Measurements from ENCODE around the gene CISD1.
"Not testable (repeated sequence)": the region's sequence is repeated elsewhere in the genome, so short reads cannot be mapped to it uniquely, and the experiment has no call there.

Gene CISD1

DNA sequence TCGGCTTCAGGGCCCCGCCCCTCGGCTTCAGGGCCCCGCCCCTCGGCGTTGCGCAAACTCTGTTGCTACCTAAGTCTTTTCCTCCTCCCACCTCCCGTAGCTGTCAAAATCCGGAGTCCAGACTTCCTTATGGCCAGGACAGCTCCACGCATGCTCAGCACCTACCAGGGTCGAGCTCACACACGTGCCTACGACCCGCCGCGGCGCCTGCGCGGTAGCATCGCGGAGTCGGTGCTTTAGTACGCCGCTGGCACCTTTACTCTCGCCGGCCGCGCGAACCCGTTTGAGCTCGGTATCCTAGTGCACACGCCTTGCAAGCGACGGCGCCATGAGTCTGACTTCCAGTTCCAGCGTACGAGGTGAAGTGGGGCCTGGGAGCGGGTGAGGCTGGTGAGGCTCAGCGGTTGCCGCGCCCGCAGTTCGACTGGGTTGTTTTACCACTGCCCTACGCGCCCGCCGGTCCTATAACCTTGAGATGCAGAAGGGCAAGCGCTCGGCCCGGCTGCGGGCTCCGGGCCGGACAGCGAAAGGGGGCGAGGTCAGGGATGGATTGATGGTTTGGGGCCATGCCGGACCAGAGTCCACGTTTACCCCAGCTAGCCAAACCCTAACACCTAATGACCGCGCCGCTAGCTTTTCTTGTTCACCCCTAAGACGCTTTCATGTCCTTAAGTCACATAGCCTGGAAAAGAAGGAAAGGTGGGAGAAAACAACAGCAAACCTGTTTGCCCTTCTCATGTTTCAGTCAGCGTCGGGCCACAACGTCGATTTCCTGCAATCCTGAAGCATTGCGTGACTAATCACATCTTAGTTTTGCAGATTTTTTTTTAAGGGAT is at the start of gene CISD1:
CISD1 (plus strand) TSS at position 217 of the 836 bp plus-strand sequence; CDS start at position 329, 112 bp downstream.
- peak; percentile 95 for DNase-seq

GRCh38 chr10:58219875-58220274 is 49.1 kb upstream of the CISD1 start:
- ATAC-seq (no peak), DNase-seq (no peak)

More for the DNA sequence above, at the start of gene CISD1:
- peak; percentile 76 for ATAC-seq

DNA sequence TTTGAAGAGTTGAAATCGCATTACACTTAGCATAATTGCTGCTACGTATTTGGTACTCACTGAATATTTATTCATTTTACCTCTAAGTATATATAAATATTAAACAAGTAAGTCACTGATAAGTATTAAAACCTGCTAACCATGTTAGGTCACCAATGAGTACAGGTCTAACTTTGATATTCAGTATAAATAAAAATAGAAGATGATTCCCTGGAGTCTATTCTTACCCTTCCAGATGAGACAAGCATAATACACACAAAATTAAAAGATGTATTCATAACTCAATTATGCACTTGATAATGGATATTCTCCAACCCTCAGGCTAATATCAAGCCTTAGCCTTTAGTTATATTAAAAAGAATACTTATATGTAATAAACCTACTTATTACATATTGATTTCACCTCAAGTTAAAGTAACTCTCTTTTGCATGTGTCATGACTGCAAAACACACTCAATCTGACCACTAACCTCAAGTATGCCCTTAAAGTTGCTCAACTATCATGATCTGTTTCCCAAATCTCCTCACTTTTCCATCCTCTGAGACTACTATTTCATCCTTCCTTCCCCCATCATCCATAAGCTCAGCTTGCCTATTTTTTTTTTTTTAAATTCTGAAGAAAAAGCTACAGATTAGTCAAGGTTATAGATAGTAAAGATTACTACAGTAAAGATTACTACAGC is 48.1 kb upstream of the CISD1 start:
- no peak for DNase-seq
- no peak for ATAC-seq

- ATAC-seq (no peak), DNase-seq (no peak)
These were observed 43.3 kb upstream of the CISD1 start for GRCh38 chr10:58225654-58226053.

DNA sequence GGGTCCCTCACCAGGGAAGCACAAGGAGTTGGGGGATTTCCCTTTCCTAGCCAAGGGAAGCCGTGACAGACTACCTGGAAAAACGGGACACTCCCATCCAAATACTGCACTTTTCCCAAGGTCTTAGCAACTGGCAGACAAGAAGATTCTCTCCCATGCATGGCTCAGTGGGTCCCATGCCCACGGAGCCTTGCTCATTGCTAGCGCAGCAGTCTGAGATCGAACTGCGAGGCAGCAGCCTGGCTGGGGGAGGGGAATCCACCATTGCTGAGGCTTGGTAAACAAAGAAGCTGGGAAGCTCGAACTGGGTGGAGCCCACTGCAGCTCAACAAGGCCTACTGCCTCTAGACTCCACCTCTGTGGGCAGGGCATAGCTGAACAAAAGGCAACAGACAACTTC is 39.1 kb upstream of the CISD1 start:
- ATAC-seq, DNase-seq: not testable (repeated sequence)

DNA sequence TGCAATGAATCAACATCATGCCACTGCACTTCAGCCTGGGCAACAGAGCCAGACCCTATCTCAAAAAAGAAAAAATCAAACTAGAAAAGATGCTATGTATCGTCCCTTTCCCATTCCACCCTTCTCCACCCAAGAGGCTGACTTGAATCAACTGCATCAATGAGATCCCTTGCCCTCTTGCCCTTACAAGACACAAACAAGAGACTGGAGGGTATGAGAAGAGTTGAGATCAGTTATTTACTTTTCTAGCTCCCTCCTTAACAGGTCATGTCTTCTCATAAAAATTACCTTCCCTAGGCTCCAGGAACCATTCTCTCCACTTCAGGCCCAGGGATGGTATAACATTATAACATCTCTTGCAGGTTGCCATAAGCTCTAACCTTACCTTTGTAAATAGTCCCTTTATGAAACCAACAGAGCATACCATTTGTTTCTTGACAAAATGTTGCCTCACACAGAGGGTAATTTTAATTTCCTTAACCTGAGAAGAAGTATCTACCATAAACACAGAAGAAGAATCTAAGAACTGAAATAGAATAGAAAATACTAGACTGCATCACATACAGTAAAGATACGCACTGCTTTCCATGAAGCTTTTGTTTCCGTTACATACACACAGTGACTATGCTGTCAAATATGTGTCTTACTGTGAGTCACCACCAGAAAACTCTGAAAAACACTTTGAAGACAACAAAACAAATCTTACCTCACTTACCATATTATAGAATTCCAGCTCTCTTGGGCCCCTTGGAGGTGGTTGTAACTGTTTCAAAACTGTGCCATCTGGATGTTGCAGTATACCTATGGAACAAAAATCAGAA is 31.7 kb upstream of the CISD1 start:
- DNase-seq (no peak), ATAC-seq (peak; percentile 49)

DNA sequence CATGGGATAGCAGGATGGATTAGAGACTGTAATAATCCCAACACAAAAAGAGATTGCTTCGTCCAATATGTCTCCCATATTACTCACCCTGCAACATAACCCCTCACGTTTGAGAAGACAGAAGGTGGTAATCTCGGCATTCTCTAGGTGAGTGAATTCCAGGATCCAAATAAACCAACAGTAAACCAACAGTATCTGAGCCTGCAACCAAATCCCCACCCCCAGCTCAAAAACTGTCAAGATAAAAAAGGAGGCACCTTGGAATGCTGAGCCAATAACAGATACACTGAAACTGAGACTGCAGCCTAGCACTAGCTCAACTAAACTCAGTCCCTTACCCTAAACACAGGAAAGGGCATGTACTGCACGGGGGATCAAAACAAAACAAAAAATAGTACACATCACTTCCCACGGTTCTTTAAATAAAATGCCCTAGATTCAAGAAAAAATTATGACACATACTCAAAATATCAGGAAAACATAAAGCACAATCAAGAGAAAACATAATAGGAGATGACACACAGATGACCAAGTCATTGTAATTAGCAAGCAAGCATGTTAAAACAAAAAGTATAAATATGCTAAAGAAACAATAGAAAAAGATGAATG is 29.3 kb upstream of the CISD1 start:
- no peak for ATAC-seq
- no peak for DNase-seq

GRCh38 chr10:58240531-58240930 is 28.4 kb upstream of the CISD1 start:
- ATAC-seq (no peak), DNase-seq (no peak)

DNA sequence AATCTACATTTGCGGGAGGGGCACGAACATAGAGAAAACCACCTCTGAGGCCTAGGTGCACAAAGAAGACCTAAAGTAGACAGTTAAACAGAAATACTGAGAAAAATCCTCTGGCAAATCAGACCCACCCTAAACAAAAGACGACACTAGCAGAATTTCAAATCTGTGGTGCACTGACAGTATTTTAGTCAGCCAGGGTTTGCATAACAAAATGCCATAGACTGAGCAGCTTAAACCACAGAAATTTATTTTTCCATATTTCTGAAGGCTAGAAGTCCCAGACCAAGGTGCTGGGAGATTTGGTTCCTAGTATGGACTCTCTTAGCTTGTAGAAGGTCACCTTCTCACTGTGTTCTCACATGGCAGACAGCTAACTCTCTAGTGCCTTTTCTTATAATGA is 27.6 kb upstream of the CISD1 start:
- DNase-seq: no peak
- no peak for ATAC-seq

DNA sequence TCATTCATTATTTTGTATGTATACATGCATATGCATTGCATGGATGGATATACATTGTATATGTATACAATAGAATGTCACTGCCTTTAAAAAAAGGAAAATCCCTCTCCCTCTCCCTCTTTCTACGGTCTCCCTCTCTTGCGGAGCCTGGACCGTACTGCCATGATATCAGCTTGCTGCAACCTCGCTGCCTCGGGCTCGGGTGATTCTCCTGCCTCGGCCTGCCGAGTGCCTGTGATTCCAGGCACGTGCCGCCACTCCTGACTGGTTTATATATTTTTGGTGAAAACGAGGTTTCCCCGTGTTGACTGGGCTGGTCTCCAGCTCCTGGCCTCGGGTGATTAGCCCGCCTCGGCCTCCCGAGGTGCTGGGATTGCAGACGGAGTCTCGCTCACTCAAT is 25.7 kb upstream of the CISD1 start:
- ATAC-seq (no peak), DNase-seq (no peak)

DNA sequence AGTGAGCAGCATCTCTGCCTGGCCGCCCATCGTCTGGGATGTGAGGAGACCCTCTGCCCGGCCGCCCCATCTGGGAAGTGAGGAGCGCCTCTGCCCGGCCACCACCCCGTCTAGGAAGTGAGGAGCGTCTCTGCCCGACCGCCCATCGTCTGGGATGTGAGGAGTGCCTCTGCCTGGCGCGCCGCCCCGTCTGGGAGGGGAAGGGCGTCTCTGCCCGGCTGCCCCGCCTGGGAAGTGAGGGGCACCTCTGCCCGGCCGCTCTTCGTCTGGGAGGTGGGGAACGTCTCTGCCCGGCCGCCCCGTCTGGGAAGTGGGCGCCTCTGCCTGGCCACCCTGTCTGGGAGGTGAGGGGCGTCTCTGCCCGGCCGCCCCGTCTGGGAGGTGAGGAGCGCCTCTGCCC is 25.2 kb upstream of the CISD1 start:
- ATAC-seq, DNase-seq: not testable (repeated sequence)

GRCh38 chr10:58244242-58244641 is 24.7 kb upstream of the CISD1 start:
- DNase-seq, ATAC-seq: not testable (repeated sequence)

DNA sequence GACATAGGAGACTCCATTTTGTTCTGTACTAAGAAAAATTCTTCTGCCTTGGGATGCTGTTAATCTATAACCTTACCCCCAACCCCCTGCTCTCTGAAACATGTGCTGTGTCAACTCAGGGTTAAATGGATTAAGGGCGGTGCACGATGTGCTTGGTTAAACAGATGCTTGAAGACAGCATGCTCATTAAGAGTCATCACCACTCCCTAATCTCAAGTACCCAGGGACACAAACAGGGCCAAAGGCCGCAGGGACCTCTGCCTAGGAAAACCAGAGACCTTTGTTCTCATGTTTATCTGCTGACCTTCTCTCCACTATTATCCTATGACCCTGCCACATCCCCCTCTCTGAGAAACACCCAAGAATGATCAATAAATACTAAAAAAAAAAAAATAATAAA is 24.3 kb upstream of the CISD1 start:
- ATAC-seq: not testable (repeated sequence)

DNA sequence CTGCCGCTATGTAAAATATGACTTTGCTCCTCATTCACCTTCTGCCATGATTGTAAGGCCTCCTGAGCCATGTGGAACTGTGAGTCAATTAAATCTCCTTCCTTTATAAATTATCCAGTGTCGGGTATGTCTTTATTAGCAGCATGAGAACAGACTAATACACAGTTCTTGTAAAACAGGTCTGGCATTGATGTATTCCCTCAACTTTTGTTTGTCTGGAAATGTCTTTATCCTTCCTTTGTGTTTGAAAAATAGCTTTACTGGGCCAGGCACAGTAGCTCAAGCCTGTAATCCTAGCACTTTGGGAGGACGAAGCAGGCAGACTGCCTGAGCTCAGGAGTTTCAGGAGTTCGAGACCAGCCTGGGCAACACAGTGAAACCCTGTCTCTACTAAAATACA is 15.8 kb upstream of the CISD1 start:
- ATAC-seq: no peak
- DNase-seq: no peak

More for the DNA sequence above, 24.3 kb upstream of the CISD1 start:
- not testable (repeated sequence) for DNase-seq

DNA sequence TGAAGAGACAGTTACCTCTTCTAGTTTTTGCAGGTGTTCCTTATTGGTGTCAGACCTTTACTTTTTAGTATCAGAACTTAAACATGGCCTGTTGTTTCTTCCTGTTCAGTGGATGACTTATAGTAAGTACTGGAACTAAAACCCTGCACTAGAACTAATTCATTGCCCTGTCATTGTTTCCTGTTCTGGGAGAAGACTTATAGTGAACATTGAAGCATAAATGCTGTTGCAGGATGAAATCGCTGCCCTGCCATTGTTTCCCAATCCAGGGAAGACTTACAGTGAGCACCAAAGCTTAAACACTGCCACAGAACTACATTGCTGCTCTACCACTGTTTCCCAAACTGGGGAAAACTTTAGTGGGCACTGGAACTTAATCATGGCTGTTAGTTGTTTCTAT is 14.3 kb upstream of the CISD1 start:
- ATAC-seq (no peak), DNase-seq (no peak)

DNA sequence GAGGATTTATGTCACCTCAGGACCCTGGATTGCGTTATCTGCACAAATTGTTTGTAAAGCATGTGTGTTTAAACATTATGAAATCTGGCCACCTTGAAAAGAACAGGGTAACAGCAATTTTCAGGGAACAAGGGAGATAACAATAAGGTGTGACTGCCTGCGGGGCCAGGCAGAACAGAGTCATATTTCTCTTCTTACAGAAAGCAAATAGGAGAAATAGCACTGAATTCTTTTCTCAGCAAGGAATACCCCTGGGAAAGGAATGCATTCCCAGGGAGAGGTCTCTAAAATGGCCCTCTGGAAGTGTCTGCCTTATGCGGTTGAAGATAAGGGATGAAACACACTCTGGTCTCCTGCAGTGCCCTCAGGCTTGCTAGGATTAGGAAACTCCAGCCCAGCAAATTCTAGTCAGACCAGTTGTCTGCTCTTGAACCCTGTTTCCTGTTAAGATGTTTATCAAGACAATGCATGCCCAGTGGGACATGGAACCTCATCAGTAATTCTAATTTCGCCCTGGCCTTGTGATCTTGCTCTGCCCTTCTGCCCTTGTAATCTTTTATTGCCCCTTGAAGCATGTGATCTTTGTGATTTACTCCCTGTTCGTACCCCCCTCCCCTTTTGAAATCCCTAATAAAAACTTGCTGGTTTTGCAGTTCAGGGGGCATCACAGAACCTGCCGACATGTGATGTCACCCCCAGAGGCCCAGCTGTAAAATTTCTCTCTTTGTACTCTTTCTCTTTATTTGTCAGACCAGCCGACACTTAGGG is 12.8 kb upstream of the CISD1 start:
- not testable (repeated sequence) for ATAC-seq, DNase-seq

DNA sequence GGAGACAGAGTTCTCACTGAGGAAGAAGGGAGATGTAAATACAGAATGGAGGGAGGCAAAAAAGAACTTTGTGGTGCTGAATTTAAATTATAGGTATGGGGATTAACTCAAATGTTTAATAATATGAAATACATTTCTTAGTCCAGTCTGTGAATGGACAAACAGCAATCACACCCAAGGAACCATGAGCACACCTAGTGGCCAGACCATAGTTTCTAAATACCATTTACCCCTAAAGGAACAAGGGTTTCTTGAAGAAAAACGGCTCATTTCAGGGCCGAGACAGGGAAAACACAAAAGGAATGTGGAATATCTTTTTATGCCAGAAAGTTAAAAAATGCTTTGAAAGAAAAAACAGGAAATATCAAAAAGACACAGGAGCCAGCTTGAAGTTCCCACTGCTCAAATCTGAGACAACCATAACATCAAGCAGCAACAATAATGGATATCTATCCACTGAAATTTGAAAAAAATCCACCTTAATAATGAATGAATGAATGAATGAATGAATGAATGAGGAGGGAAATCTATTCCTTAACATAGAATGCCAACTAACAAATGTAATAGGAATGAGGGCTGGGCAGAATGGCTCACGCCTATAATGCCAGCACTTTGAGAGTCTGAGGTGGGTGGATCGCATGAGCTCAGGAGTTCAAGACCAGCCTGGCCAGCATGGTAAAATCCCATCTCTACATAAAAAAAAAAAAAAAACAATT is 9.8 kb upstream of the CISD1 start:
- ATAC-seq (no peak), DNase-seq (no peak)

DNA sequence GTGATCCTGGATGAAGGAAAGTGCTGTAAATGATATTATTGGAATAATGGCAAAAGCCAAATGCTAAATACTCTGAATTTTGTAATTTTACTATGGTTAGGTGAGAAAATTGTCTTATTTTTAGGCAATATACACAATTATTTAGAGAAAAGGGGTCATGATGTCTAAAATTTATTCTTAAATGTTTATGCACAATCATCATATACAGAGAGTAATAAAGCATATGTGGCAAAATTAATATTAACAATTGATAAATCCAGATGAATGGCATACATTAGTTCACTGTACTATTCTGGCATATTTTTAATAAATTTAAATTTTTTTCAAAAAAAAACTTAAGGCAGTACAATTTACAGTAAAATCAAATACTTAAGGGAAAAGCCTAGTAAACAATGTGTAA is 8.6 kb upstream of the CISD1 start:
- DNase-seq: no peak

DNA sequence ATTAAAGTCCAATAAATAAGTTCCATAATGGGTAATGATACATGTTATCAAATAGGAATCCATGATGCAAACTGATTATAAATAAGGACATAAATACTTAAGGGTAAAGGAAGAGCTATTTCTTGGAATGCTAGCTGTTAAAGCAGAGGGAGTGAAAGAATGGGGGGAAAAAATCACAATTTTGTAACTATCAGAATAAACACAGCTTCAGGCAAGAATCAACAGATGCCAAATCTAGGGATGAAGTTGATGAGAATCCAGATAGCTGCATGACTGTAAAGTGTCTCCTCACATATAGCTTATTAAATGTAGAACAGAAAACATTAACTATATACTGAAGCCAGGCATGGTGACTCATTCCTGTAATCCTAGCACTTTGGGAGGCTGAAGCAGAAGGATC is 6.2 kb upstream of the CISD1 start:
- no peak for DNase-seq

More for the DNA sequence above, 8.6 kb upstream of the CISD1 start:
- no peak for ATAC-seq

GRCh38 chr10:58264780-58265179 is 4.2 kb upstream of the CISD1 start:
- ATAC-seq: no peak
- no peak for DNase-seq

More for the DNA sequence above, 6.2 kb upstream of the CISD1 start:
- ATAC-seq: no peak

- ATAC-seq: no peak
- no peak for DNase-seq
These were observed 3.7 kb upstream of the CISD1 start for GRCh38 chr10:58265249-58265648.

All from stimulated activated naive CD8-positive, alpha-beta T cell treated with anti-CD3 and anti-CD28 coated beads, Interleukin-15, Interleukin-2, amounts not matched to agents 100 U/mL and 50 U/mL, for 24 hours (primary cell).